HEK293 (cell line): ENCODE results near the gene CXXC1.

Experiments used
- GLIS2 ChIP-seq: fragments of 450-650 bp; formaldehyde crosslinking; IDR thresholded peaks from 2 replicates; pipeline ENCODE4 v1.5.1; 2016; ENCODE audit warnings: missing biosample characterization, missing genetic modification characterization
- KLF16 ChIP-seq: fragments of 450-650 bp; formaldehyde crosslinking; IDR thresholded peaks from 2 replicates; pipeline ENCODE4 v1.5.1; 2017; ENCODE audit warnings: missing biosample characterization, missing genetic modification characterization
- KLF7 ChIP-seq: fragments of 450-650 bp; formaldehyde crosslinking; IDR thresholded peaks from 2 replicates; pipeline ENCODE4 v1.5.1; 2016; ENCODE audit warnings: missing biosample characterization, missing genetic modification characterization, borderline replicate concordance
- ZNF114 ChIP-seq: fragments of 450-650 bp; formaldehyde crosslinking; IDR thresholded peaks from 2 replicates; pipeline ENCODE4 v1.5.0; 2017; ENCODE audit warnings: missing biosample characterization, missing genetic modification characterization
- ZNF138 ChIP-seq: fragments of 450-650 bp; formaldehyde crosslinking; IDR thresholded peaks from 2 replicates; pipeline ENCODE4 v1.5.1; 2016; ENCODE audit warnings: missing biosample characterization, missing genetic modification characterization, borderline replicate concordance
- ZNF16 ChIP-seq: fragments of 450-650 bp; formaldehyde crosslinking; IDR thresholded peaks from 2 replicates; pipeline ENCODE4 v1.5.1; 2016; ENCODE audit warnings: low read depth, missing biosample characterization, missing genetic modification characterization
- ZNF19 ChIP-seq: fragments of 450-650 bp; formaldehyde crosslinking; IDR thresholded peaks from 2 replicates; pipeline ENCODE4; 2016; ENCODE audit warnings: missing biosample characterization, missing genetic modification characterization, low read depth
- ZNF266 ChIP-seq: fragments of 450-650 bp; formaldehyde crosslinking; IDR thresholded peaks from 2 replicates; pipeline ENCODE4 v1.5.1; 2016; ENCODE audit warnings: missing biosample characterization, missing genetic modification characterization, low read depth
- ZNF354C ChIP-seq: fragments of 450-650 bp; formaldehyde crosslinking; IDR thresholded peaks from 2 replicates; pipeline ENCODE4 v1.5.1; 2016; ENCODE audit warnings: missing biosample characterization, missing genetic modification characterization, low read depth, borderline replicate concordance
- ZNF37A ChIP-seq: fragments of 450-650 bp; IDR thresholded peaks from 2 replicates; pipeline ENCODE4 v1.5.1; 2018; ENCODE audit warnings: missing biosample characterization, missing genetic modification characterization
- ZNF391 ChIP-seq: fragments of 450-650 bp; formaldehyde crosslinking; IDR thresholded peaks from 2 replicates; pipeline ENCODE4 v1.5.1; 2016; ENCODE audit warnings: low read depth, missing biosample characterization, missing genetic modification characterization, borderline replicate concordance
- ZNF426 ChIP-seq: fragments of 450-650 bp; formaldehyde crosslinking; IDR thresholded peaks from 2 replicates; pipeline ENCODE4 v1.5.1; 2017; ENCODE audit warnings: missing biosample characterization, missing genetic modification characterization, mild to moderate bottlenecking, inconsistent platforms, moderate library complexity
- ZNF514 ChIP-seq: fragments of 450-650 bp; formaldehyde crosslinking; IDR thresholded peaks from 2 replicates; pipeline ENCODE4 v1.5.1; 2016; ENCODE audit warnings: missing biosample characterization, missing genetic modification characterization
- ZNF530 ChIP-seq: fragments of 450-650 bp; formaldehyde crosslinking; IDR thresholded peaks from 2 replicates; pipeline ENCODE4 v1.5.1; 2016; ENCODE audit warnings: low read depth, missing biosample characterization, missing genetic modification characterization
- ZNF610 ChIP-seq: fragments of 450-650 bp; formaldehyde crosslinking; IDR thresholded peaks from 2 replicates; pipeline ENCODE4 v1.5.1; 2016; ENCODE audit warnings: missing biosample characterization, missing genetic modification characterization, borderline replicate concordance
- ZNF621 ChIP-seq: fragments of 450-650 bp; formaldehyde crosslinking; IDR thresholded peaks from 2 replicates; pipeline ENCODE4 v1.5.1; 2017; ENCODE audit warnings: missing biosample characterization, missing genetic modification characterization
- ZNF624 ChIP-seq: fragments of 450-650 bp; formaldehyde crosslinking; IDR thresholded peaks from 2 replicates; pipeline ENCODE4 v1.5.1; 2017; ENCODE audit warnings: missing biosample characterization, missing genetic modification characterization
- ZNF658 ChIP-seq: fragments of 450-650 bp; formaldehyde crosslinking; IDR thresholded peaks from 2 replicates; pipeline ENCODE4; 2016; ENCODE audit warnings: missing biosample characterization, missing genetic modification characterization
- ZNF777 ChIP-seq: fragments of 450-650 bp; formaldehyde crosslinking; IDR thresholded peaks from 2 replicates; pipeline ENCODE4 v1.5.1; 2017; ENCODE audit warnings: missing biosample characterization, missing genetic modification characterization, borderline replicate concordance
- TF ChIP-seq, protein P1 (sequence below): fragments of 450-650 bp; formaldehyde crosslinking; IDR thresholded peaks from 2 replicates; pipeline ENCODE4 v1.5.1; 2016; ENCODE audit warnings: missing biosample characterization, missing genetic modification characterization
- TF ChIP-seq, protein P2 (sequence below): fragments of 450-650 bp; formaldehyde crosslinking; conservative IDR thresholded peaks from 2 replicates; pipeline ENCODE4 v1.5.1; 2016; ENCODE audit warnings: low read depth, missing biosample characterization, missing genetic modification characterization
- TF ChIP-seq, protein P3 (sequence below): fragments of 450-650 bp; IDR thresholded peaks from 2 replicates; pipeline ENCODE4 v1.5.1; 2018; ENCODE audit warnings: missing biosample characterization, missing genetic modification characterization
- TF ChIP-seq, protein P4 (sequence below): fragments of 450-650 bp; formaldehyde crosslinking; IDR thresholded peaks from 2 replicates; pipeline ENCODE4 v1.5.0; 2017; ENCODE audit warnings: missing biosample characterization, missing genetic modification characterization, borderline replicate concordance
- TF ChIP-seq, protein P5 (sequence below): fragments of 450-650 bp; formaldehyde crosslinking; IDR thresholded peaks from 2 replicates; pipeline ENCODE4 v1.5.1; 2017; ENCODE audit warnings: missing biosample characterization, missing genetic modification characterization
- TF ChIP-seq, protein P6 (sequence below): fragments of 450-650 bp; formaldehyde crosslinking; IDR thresholded peaks from 2 replicates; pipeline ENCODE4 v1.5.1; 2017; ENCODE audit warnings: missing biosample characterization, missing genetic modification characterization

The CXXC1 gene

DNA sequence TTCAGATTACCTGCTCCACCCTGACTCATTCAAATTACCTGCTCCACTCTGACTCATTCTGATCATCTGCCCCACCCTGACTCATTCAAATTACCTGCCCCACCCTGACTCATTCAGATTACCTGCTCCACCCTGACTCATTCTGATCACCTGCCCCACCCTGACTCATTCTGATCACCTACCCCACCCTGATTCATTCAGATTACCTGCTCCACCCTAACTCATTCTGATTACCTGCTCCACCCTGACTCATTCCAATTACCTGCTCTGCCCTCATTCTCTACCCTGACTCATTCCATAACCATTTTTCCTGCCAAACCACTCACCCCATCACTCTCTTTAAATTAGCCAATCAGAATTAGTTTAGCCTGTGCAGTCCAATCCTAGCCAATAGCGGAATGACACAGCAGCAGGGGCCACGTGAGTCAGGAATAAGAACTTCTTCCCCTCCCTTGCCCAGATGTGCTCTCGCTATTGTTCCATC lies 47.4 kb downstream of the CXXC1 start (continued):
- TF ChIP-seq, protein P1, sequence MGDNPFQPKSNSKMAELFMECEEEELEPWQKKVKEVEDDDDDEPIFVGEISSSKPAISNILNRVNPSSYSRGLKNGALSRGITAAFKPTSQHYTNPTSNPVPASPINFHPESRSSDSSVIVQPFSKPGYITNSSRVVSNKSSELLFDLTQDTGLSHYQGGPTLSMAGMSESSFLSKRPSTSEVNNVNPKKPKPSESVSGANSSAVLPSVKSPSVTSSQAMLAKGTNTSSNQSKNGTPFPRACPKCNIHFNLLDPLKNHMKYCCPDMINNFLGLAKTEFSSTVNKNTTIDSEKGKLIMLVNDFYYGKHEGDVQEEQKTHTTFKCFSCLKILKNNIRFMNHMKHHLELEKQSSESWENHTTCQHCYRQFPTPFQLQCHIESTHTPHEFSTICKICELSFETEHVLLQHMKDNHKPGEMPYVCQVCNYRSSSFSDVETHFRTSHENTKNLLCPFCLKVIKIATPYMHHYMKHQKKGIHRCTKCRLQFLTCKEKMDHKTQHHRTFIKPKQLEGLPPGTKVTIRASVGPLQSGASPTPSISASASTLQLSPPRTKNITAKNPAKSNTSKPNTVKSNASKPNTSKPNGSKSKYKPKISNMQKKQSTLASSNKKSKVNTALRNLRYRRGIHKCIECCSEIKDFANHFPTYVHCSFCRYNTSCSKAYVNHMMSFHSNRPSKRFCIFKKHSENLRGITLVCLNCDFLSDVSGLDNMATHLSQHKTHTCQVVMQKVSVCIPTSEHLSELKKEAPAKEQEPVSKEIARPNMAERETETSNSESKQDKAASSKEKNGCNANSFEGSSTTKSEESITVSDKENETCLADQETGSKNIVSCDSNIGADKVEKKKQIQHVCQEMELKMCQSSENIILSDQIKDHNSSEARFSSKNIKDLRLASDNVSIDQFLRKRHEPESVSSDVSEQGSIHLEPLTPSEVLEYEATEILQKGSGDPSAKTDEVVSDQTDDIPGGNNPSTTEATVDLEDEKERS (tag by site-specific recombination) = peak; percentile 76; the same call in 1 of the 2 replicates
- TF ChIP-seq, protein P2, sequence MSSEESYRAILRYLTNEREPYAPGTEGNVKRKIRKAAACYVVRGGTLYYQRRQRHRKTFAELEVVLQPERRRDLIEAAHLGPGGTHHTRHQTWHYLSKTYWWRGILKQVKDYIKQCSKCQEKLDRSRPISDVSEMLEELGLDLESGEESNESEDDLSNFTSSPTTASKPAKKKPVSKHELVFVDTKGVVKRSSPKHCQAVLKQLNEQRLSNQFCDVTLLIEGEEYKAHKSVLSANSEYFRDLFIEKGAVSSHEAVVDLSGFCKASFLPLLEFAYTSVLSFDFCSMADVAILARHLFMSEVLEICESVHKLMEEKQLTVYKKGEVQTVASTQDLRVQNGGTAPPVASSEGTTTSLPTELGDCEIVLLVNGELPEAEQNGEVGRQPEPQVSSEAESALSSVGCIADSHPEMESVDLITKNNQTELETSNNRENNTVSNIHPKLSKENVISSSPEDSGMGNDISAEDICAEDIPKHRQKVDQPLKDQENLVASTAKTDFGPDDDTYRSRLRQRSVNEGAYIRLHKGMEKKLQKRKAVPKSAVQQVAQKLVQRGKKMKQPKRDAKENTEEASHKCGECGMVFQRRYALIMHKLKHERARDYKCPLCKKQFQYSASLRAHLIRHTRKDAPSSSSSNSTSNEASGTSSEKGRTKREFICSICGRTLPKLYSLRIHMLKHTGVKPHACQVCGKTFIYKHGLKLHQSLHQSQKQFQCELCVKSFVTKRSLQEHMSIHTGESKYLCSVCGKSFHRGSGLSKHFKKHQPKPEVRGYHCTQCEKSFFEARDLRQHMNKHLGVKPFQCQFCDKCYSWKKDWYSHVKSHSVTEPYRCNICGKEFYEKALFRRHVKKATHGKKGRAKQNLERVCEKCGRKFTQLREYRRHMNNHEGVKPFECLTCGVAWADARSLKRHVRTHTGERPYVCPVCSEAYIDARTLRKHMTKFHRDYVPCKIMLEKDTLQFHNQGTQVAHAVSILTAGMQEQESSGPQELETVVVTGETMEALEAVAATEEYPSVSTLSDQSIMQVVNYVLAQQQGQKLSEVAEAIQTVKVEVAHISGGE (tag by site-specific recombination) = no peak
- TF ChIP-seq GLIS2 (tag by site-specific recombination) (no peak), ZNF391 (tag by site-specific recombination) (no peak), ZNF777 (no peak), ZNF658 (tag by site-specific recombination) (peak; percentile 51; the same call in 1 of the 2 replicates), ZNF114 (tag by site-specific recombination) (no peak), ZNF138 (no peak), ZNF37A (tag by site-specific recombination) (no peak), ZNF621 (tag by site-specific recombination) (peak; percentile 84), ZNF426 (tag by site-specific recombination) (no peak), ZNF16 (tag by site-specific recombination) (no peak), KLF7 (tag by site-specific recombination) (no peak), ZNF514 (tag by site-specific recombination) (no peak), ZNF610 (tag by site-specific recombination) (no peak), ZNF624 (tag by site-specific recombination) (no peak), ZNF19 (no peak), ZNF266 (tag by site-specific recombination) (no peak), ZNF530 (tag by site-specific recombination) (no peak), KLF16 (tag by site-specific recombination) (no peak), ZNF354C (no peak)
- TF ChIP-seq, protein P3, sequence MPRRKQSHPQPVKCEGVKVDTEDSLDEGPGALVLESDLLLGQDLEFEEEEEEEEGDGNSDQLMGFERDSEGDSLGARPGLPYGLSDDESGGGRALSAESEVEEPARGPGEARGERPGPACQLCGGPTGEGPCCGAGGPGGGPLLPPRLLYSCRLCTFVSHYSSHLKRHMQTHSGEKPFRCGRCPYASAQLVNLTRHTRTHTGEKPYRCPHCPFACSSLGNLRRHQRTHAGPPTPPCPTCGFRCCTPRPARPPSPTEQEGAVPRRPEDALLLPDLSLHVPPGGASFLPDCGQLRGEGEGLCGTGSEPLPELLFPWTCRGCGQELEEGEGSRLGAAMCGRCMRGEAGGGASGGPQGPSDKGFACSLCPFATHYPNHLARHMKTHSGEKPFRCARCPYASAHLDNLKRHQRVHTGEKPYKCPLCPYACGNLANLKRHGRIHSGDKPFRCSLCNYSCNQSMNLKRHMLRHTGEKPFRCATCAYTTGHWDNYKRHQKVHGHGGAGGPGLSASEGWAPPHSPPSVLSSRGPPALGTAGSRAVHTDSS (tag by site-specific recombination) = no peak
- TF ChIP-seq, protein P4, sequence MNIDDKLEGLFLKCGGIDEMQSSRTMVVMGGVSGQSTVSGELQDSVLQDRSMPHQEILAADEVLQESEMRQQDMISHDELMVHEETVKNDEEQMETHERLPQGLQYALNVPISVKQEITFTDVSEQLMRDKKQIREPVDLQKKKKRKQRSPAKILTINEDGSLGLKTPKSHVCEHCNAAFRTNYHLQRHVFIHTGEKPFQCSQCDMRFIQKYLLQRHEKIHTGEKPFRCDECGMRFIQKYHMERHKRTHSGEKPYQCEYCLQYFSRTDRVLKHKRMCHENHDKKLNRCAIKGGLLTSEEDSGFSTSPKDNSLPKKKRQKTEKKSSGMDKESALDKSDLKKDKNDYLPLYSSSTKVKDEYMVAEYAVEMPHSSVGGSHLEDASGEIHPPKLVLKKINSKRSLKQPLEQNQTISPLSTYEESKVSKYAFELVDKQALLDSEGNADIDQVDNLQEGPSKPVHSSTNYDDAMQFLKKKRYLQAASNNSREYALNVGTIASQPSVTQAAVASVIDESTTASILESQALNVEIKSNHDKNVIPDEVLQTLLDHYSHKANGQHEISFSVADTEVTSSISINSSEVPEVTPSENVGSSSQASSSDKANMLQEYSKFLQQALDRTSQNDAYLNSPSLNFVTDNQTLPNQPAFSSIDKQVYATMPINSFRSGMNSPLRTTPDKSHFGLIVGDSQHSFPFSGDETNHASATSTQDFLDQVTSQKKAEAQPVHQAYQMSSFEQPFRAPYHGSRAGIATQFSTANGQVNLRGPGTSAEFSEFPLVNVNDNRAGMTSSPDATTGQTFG (tag by site-specific recombination) = peak; percentile 76; the same call in 1 of the 2 replicates
- TF ChIP-seq, protein P5, sequence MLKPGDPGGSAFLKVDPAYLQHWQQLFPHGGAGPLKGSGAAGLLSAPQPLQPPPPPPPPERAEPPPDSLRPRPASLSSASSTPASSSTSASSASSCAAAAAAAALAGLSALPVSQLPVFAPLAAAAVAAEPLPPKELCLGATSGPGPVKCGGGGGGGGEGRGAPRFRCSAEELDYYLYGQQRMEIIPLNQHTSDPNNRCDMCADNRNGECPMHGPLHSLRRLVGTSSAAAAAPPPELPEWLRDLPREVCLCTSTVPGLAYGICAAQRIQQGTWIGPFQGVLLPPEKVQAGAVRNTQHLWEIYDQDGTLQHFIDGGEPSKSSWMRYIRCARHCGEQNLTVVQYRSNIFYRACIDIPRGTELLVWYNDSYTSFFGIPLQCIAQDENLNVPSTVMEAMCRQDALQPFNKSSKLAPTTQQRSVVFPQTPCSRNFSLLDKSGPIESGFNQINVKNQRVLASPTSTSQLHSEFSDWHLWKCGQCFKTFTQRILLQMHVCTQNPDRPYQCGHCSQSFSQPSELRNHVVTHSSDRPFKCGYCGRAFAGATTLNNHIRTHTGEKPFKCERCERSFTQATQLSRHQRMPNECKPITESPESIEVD (tag by site-specific recombination) = no peak
- TF ChIP-seq, protein P6, sequence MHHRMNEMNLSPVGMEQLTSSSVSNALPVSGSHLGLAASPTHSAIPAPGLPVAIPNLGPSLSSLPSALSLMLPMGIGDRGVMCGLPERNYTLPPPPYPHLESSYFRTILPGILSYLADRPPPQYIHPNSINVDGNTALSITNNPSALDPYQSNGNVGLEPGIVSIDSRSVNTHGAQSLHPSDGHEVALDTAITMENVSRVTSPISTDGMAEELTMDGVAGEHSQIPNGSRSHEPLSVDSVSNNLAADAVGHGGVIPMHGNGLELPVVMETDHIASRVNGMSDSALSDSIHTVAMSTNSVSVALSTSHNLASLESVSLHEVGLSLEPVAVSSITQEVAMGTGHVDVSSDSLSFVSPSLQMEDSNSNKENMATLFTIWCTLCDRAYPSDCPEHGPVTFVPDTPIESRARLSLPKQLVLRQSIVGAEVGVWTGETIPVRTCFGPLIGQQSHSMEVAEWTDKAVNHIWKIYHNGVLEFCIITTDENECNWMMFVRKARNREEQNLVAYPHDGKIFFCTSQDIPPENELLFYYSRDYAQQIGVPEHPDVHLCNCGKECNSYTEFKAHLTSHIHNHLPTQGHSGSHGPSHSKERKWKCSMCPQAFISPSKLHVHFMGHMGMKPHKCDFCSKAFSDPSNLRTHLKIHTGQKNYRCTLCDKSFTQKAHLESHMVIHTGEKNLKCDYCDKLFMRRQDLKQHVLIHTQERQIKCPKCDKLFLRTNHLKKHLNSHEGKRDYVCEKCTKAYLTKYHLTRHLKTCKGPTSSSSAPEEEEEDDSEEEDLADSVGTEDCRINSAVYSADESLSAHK (tag by site-specific recombination) = no peak
